GM21723 (cell line): Measurements from ENCODE around the gene COBLL1.

ENCODE experiments used
- ATAC-seq: cut with Tn5 transposase; IDR thresholded peaks from one replicate; pipeline ENCODE4 v1.9.1; 2021; ENCODE audit warnings: mild to moderate bottlenecking, moderate library complexity; ENCODE audit not compliant: unreplicated experiment

COBLL1 gene

DNA sequence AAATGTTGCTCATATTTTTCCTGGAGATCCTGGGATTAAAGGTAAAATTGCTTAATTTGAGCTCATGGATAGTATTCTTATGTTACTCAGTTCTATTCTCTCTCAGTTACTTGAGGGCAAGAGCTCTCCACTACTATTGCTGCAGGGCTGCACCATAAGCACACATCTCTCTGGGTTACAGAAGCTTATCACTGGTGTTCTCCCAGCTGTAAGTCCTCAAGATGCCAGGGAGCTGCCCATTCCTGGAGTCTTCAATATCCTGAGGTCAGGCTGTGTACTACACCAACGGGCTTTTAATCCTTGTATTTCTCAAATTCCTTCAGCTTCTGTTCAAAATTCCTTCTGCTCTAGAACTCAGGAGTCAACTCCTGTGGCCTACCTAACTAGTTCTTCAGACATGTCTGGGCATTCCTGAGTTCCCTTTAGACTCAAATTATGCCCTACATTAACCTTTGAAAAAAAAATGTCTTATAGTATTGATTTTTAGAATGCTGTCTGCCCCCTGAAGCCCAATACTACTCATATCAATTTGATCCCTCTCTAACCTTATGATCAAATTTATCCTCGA lies 17.7 kb upstream of the COBLL1 start:
- no peak for ATAC-seq

DNA sequence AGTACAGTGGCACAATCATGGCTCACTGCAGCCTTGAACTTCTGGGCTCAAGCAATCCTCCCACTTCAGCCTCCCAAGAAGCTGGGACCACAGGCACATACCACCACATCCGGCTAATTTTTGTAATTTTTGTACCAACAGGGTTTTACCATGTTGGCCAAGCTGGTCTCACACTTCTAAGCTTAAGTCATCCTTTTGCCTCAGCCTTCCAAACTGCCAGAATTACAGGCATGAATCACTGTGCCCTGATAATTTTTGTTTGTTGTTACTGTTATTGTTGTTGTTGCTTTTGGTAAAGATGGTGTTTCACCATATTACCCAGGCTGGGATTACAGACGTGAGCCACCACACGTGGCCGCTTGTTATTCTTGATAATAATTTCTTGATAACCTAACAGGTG lies 10.5 kb upstream of the COBLL1 start:
- ATAC-seq = no peak

GRCh38 chr2:164850235-164850634 lies 8.6 kb upstream of the COBLL1 start:
- no peak for ATAC-seq

DNA sequence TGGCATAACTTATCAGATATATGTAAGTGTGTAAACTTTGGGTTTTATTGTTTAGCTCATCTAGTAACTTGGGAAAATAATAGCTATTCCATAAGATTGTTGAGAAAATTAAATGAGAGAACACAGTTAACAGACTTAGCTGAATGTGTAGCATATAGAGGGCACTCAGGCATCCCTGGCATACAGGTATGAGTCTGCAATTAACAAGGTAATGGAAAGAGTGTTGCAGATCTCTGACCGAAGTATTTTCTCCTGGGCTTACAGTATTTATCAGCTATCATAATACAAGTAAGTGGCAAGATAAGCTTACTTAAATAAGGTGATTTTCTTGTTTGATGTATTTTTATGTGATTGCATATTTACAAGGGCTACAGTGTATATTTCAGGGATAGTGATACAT lies 7.9 kb upstream of the COBLL1 start:
- no peak for ATAC-seq

DNA sequence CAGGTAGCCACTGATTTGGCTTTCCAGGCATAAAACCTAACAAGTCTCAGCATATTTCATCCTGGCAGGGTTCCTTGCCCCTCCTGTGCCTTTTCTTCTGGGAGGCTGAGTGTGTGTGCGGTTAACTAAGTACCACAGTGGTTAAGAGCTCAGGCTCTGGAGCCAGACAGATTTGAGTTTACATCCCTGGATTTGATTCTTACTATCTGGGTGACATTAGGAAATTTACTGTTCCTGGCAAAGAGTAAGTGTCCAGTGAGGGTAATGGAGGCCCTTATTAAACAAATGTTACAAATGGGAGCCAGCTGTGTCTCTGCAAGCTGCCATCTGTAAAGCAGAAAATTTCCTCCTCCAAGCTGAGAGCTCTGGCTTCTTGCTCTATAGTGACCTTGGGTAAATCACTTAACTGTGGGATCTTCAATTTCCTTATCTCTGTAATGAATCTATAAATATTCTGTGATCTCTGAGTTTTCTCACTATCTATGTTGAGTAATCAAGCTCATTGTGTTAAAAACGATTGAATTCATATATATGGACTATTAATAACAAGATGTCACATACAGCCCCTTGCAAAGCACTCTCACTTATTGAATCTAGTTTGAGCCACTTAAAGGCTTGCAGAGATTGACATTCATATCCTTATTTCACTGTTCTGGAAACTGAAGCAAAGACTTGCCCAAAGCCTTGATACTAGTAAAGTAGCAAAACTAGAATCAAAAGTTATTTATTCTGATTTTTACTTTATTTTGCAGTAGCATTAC lies 6.5 kb upstream of the COBLL1 start:
- ATAC-seq = no peak

DNA sequence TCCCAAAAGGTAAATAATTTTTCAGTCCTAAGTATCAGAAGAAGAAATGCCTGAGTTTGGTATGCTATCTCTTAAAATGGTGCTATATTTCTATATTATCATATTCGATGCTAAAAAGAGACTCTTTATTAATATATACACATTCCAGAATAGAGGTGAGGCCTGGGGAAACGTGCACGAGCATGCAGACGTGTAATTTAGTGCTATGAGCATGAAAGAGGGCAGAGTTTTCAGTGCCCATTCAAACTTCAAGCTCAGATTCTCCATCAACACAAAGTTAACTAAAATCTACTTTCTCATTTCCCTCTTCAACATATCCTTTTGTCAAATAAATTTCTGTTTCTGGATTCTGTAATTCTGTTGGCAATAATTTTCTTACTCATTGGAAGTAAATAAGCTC lies 5.7 kb upstream of the COBLL1 start:
- ATAC-seq = no peak

DNA sequence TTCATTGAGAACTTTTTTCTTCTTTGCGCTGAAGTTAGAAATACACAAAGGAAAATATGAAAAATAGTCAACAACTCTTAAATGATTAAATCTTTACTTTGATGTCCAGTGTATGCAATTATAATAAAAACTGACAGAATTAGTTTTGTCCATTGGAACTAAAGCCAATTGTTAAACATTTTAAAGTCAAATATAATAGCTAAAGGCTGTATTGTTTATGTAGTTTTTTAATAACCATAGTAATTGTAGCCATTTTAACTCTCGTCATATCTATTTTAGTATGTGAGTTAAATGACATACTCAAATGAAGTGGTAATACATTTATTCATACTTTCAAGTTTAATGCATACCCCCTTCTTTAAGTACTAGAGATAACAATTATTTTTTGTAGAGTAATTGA lies 4.7 kb upstream of the COBLL1 start:
- ATAC-seq = no peak

DNA sequence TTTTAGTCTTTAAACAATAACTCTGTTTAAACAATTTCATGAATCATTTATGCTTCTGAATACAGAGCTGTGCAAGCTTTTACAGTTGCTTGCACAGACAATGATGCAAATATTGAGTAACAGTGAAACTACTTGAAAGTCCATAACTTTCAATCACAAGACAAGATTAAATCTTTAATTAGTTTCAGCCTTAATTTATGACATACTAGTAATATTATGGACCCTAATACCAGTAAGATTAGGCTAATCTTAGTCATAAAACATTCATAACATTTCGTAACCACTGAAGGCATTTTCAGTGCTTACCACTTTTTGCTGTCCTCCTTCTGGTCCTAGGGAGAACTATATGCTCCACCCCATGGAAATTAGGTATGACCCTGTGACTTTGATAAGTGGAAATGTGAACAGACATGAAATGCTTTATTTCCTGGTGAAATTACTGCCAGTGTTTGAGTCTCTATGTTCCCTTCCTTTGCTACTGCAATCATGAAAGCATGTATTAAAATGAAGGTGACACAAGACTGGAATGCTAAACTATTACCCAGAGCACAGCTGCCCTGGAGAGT lies 1.8 kb upstream of the COBLL1 start:
- ATAC-seq = no peak

DNA sequence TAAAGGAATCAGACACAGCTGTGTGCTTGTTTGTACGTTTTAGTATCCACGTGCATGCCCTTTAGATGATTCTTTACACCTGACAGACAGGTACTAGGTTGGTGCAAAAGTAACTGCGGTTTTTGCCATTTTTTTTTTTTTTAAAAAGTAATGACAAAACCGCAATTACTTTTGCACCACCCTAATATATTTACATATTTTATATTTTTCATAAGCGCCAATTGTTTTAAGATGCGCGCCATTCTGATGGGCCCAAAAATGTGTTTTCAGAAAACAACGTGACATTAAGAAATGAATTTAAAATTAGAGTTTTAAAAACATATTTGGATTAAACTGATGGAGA lies 972 bp upstream of the COBLL1 start:
- ATAC-seq = no peak

- peak; percentile 65 for ATAC-seq
These were observed 499 bp downstream of the COBLL1 start for GRCh38 chr2:164840930-164841718.

GRCh38 chr2:164840458-164840929 lies 1.1 kb downstream of the COBLL1 start:
- ATAC-seq = no peak

DNA sequence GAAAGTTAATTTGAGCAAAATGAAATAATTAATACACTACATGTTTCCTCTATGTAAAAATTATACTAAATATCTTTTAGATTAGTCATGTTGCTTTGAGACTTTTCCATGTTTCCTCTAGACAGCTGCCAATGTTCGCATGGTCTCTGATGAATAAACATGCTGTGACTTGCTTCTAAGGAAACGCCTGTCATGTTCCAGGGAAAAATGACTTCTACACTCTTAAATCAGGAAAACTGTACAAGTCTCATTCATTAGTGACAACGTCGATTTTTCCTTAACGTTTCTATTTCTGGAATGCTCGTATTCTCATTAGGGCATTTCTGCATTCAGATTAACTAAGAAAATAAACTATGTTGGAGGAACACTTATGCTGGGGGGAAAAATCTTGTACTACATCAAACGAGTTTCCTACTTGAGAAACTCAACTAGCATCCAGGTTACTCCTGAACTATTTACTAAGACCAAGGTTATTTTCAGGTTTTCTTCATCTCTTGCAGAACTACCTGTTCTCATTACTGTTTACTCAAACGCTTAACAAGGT lies 1.6 kb downstream of the COBLL1 start:
- no peak for ATAC-seq

- no peak for ATAC-seq
These were observed 3.8 kb downstream of the COBLL1 start for GRCh38 chr2:164837807-164838206.

DNA sequence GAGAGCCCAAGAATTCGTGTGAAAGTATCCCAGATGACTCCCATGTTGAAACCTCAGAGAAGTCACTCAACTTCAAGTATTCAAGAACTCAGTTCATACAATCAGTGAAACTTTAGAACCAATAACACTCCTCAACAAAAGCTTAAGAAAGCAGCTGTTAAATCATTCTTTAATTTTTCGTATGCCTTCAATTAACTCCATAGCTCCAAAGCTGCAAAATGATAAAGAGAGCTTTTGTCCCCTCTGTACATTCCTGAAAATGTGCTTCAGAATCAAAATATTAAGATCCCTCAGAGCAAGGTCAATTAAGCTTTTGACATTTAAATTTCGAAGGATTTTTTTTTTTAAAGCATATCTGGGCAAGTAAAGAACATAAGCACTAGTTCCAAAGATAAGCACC lies 4.7 kb downstream of the COBLL1 start:
- ATAC-seq = no peak

DNA sequence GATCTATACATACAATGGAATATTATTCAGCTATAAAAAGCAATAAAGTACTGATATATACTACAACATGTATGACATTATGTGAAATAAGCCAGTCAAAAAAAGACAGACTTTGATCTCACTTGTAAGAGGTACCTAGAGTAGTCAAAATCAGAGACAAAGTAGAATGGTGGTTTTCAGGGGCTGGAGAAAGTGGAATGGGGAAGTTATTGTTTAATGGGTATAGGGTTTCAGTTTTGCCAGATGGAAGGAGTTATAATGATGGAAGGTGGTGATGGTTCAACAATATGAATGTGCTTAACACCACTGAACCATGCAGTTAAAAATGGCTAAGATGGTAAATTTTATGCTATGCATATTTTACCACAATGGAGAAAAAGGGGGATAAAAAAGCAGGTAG lies 6.3 kb downstream of the COBLL1 start:
- ATAC-seq = no peak

DNA sequence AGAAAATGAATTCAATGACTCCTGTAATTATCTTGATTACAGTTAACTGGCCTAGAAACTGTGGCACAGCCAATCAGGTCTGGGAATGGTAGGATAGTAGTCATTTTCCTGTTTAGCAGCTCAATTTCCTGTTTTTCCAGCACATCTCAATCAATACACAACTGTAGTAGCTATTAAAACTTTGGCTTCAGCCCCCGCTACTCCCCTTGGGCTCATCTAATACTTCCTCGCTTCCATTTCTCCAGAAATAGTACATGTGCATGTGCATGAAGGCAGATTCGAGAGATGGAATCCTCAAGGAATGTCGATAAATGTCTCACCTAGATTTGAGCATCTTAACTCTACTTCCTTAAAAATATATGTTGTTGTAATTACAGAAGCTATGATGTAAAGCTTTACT lies 9.7 kb downstream of the COBLL1 start:
- ATAC-seq = no peak

DNA sequence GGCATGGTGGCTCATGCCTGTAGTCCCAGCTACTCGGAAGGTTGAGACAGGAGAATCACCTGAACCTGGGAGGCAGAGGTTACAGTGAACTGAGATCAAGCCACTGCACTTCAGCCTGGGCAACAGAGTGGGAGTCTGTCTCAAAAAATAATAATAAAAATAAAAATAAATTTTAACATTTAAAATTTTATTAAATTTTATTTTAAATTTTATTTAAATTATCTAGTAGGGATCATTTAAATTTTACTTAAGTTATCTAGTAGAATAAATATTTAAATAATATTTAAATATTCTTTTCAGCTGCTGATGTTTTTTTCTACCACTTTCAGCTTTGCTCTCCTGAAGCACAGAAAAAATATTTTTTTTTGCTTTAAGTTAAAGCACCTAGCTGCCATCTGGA lies 10.4 kb downstream of the COBLL1 start:
- ATAC-seq = no peak

DNA sequence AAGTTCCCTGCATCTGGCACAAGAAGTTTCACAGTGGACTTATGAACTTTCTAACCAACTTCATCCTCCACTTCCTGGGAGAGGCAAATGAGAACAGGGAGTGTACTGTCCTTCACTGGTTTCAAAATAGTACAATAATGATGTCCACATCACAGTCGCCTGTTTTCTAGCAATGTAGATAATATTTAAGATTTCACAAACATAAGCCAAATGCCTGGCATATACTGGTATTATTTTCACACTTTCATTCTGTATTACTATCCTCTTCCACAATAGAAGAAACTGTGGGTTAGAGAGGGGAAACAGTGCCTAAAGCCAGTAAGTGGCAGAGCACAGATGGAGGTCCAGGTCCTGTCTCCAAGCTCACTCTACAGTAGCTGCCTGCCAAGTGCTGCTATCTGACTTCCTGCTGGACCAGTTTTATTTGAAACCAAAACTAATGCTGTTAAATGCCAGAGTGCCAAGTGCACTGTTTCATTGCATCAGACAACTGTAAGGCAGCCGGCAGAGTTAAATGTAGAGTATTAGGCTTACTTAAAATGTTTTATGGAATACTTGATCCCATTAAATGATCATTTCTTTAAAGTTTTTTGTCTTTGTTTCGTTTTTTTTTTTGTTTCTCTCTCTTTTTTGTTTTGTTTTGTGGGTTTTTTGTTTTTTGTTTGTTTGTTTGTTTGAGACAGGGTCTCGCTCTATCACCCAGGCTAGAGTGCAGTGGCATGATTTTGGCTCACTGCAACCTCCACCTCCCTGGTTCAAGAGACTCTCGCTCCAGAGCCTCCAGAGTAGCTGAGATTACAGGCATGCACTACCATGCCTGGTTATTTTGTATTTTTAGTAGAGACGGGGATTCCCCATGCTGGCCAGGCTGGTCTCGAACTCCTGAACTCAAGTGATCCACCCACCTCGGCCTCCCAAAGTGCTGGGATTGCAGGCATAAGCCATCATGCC lies 15.1 kb downstream of the COBLL1 start:
- ATAC-seq = no peak

DNA sequence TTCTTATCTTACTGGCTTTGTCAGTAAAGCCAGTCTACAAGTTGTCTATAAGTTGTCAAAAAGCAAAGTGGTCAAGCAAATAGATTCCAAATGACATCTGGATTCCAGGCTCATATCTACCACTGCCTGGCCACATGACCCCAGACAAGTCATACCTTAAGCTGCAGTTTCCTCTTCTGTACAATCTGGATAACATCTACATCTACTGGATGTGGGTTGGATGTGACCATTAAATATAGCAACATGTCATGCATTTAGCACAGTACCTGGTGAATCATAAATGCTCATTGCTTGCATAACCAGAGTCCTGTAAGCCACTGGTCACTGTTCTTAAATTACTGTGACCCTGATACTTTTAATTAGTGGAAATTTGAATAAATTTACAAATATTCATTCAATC lies 16.8 kb downstream of the COBLL1 start:
- no peak for ATAC-seq

- no peak for ATAC-seq
These were observed 18.5 kb downstream of the COBLL1 start for GRCh38 chr2:164823126-164823525.
